Stromal cell of bone marrow (primary cell): ENCODE data around the gene NOS1AP.
A peak's percentile ranks its signal among the peaks of the same experiment; 100 is the strongest.

ENCODE experiments used
- DNase-seq: peaks from one replicate; pipeline ENCODE4 v3.0.0-alpha.2; 2012; ENCODE audit warnings: low read depth

Gene NOS1AP

DNA sequence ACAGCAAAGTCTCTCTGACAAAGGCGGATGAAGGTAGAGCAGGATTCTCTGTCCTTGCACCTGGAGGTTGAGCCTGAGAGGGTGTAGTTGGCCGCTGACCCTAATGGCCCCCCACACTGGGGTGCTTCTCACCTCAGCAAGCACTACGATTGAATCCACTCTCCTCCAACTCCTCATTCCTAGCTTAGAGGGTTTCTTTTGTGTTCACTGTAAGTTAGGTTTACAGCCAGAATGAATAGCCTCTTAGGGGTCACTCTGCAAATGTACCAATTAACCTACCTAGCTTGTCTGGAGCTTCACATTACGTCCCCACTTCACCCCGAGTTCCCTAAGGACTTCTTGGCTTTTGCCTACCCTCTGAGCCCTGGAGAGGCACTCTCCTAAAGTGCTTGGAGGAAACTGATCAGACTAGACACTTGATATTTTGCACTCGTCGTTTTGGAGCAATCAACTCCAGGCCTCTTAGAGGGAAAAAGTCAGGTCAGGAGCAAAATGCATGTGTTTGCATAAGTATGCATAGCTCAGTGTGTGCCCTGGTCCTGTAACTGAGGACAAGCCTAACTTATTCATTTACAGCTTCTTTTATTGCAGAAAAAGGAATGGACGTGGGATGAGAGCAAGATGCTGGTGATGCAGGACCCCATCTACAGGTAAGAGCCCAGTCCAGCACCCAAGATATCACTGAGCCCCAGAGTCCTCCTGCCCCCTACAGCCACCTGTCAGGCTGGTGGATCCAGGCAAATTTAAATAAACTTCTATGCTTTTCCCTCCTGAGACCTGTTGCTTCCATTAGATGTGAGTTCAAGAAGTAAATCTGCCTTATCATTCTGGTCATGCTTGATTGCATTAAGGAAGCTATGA, 230.8 kb downstream of the NOS1AP start:
- DNase-seq: no peak

DNA sequence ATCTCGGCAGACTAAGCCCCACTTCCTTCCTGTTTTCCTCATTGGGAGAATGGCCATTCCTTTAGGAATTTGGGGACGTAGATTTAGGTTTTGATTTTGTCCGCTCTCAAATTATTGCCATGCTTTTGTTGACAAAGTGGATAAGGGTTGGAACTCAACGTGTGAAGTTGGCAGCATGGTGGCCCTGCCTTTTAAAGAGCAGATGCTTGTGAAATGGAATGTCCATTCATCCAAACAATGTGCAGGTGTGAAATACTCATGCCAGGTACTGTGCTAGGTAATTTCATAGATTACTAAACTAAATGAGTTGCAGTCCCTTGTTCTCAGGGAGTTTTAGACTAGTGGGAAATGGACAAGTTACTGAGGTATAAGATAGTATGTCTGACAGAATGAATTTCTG, 232.2 kb downstream of the NOS1AP start:
- DNase-seq: no peak

DNA sequence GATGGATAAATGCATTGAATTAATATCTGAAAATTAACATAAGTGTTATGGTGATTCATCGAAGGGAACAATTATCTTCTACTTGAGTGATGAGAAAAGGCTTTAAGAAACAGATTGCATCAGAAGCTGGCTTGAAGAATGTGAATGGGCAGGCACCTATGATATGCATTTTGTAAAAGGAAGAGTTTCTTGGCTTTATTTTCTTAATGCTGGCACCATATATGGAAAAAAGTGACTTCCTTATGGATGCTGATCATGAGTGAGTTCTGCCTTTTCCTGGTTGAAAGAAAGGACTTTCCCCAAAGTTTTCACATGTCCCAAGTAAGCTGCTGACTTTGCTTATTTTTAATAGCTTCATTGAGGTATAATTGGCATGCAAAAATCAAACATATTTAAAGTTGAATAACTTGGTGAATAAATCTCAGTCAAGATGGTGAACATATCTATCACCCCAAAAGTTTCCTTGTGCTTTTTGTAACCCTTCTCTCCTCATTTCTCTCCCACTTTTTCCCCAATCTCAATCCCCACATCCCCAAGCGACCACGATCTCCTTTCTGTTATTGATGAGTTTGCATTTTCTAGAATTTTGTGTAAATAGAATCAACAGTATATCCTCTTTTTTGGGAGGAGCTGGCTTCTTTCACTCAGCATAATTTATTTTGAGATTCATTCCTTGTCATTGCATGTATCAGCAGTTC, 233.0 kb downstream of the NOS1AP start:
- no peak for DNase-seq

DNA sequence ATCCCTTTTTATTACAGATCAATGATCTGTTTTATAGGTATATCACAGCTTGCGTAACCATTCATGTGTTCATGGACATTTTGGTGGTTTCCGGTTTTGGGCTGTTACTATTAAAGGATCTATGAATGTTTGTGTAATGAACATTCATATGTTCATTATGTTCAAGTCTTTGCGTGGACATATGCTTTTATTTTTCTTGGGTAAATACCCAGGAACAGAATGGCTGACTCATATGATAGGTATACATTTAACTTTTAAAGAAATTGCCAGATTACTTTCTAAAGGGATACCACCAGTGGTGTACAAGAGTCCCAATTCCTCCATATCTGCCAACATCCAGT, 233.5 kb downstream of the NOS1AP start:
- no peak for DNase-seq

DNA sequence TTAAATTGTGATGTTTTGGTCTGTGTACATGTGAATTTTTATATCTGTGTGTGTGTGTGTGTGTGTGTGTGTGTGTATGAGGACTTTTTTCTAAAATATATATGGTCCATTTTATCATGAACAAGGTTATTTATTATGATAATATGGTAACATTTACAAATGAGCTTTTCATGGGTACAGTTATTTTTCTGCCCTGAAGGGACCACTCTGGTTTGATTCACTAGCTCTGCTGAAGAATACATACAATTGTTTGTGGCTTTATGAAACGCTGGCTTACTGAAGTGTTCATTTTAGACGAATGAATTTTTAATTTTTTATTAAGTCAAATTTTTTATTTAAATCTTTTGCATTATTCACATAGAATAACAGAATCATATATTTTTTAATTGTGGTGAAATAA, 235.2 kb downstream of the NOS1AP start:
- no peak for DNase-seq

DNA sequence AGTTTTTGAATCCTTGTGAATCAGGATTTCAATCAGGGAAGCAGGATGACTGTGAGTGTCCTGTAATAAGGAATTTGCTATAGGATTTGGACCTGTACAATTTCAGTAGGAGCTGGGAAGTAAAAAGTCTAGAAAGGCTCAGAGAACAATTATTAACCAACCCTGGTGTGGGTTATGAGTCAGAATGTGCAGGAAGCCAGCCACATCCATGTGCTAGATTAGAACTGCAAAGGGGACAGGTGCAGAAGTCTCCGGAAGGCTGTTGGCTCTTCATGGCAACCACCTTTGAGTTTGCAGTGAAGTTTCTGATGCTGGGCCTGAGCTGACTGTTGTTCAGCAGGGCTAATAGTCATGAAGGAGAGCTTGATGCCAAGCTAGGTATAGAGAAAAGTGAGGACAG, 236.5 kb downstream of the NOS1AP start:
- DNase-seq: no peak

DNA sequence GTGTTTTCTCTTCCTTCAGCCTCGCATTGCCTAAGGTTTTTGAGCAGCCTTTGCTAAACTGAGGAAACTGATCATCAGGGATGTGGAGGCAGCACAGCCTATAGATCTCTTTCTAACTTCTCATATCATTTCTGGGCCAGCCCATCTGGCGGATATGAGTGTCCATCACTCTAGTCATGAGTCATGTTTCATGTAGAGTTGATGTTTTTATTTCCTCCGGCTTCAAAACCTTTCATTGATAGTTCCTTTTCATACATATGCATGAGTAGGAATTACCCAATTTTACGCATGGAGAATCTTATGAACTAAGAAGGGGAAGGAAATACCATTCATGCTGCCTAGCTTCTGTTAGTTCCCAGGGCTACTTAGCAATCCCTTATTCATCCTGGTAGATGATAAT, 240.8 kb downstream of the NOS1AP start:
- DNase-seq: no peak

DNA sequence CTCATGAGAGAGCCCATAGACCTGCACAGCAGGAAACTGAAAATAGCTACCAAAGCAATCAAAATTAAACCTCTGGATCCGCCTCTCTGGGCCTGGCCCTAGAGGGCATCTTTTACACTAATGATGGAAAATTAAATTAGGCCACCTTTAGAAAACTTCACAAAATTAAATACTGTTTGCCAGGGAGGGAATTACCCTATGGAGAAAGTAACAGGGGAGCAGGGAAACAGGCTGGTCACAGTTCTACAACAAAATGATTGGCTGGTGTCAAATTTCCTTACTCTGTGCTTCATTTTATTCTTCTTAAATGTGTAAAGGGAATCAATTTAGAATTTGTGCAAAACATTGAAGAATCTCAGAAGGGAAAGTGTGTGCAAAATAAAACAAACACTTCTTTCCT, 244.7 kb downstream of the NOS1AP start:
- DNase-seq: no peak

DNA sequence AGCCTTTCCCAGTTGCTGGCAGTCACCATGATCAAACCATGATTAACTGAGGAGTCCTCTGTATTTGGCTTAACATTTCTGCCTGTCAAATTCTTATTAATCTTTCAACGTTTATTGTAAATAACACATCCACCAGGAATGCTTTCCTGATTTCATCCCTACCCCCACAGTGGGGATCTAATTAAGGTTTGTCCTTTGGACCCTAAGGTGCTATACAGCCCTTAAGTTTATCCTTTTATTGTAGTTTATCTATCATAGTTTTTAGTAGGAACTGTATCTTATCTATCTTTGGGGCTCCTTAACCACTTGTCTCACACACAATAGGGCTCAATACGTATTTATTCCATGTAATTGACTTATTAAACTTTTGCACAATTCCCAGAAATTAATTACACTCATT, 246.2 kb downstream of the NOS1AP start:
- DNase-seq: no peak

DNA sequence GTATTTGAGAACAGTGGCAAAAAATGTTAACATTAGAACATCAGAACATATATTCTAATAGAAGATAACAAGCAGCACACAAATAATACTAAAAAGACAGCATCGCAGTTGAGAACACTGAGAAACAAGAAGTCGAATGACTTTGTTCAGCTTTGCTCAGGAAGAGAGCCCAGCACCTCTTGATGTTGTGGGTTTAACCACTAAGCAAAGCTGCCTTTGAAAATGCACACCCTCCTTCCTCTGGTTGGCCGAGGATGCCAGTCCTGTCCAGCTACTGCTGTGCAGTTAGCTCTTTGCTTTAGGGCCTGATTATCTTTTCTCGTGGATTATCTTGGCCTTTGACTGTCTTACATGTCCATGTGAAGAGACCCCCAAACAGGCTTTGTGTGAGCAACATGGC, 246.7 kb downstream of the NOS1AP start:
- no peak for DNase-seq

DNA sequence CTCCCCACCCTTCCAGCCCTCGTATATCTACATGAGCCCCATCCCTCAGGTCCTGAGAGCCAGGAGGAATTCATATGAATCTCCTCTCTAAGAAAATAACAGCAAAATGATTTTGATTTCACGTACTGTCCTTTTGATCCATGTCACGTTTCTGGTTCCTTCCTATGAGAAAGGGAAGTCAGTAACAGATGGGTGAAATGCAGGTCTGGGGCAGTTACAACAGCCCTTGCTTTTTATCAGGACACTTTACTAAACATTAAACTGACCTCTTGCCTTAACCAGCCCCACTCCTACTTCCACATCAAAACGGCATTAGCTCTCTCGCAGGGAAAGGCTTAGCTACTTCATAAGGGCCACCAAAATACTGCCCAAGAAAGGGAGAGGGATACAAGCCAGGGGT, 248.1 kb downstream of the NOS1AP start:
- DNase-seq: no peak

DNA sequence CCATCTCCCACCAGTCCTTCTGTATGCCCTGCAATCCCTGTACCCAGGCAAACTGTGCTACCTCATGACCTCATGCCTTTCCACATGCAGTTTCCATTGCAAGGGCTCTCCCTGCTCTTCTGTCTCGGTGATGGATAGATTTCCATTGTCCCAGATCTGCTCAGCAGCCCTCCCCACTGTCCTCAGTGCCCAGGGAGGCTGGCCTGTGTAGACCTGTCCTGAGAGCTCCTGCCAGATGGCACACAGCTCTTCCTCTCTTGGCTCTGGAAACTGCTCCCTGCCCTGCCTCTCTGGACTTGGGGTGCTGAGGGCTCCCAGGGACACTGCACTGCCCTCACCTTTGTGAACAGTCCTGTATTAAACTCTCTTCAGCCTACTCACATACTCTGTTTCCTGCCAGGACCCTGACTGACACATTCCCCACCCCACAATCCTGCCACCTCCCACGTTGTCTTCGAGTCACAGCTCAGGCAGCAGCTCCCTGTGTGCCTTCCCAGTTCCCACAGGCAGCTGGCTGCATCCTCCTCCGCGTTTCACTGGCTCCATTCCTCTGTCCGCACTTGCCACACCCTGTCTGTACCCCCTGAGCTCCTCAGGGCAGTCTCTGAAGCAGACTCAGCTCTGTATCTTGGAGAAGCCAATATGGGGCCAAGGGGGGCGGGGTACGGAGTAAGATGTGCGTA, 250.1 kb downstream of the NOS1AP start:
- no peak for DNase-seq

DNA sequence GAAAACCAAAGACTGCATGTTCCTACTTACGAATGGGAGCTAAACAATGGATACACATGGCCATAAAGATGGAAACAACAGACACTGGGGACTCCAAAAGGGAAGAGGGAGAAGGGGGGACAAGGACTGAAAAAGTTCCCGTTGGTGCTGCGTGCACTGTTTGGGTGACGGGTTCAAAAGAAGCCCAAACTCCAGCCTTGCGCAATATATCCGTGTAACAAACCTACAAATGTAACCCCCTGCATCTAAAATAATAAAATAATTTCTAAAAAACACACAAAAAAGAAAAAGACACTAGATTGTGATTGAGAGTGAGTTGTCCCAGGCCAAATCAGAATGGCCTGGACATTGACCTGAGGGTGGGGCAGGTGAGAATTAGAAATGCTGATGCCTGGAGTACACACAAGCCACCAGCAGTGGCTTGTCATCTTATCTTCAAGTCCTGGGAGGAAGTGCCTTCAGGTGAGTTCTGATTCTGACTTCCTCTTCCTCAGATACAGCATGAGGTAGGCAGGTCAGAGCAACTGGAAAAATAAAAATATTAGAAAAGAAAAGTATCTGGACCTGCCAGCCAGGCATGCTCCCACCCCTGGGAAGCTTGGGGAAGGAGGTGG, 252.4 kb downstream of the NOS1AP start:
- no peak for DNase-seq

DNA sequence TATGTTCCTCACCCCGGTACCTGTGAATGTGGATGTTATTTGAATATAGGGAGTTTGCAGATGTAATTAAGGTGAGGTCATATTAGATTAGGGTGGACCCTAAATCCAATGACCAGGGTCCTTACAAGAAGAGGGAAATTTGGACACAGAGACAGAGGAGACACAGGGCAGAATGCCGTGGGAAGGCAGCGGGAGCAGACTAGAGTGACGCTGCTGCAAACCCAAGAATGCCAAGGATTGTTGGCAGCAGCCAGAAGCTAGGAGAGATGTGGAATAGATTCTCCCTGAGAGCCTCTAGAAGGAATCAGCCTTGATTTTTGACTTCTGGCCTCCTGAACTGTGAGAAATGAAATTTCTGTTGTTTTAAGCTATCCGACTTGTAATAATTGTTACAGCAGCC, 253.5 kb downstream of the NOS1AP start:
- DNase-seq: no peak

DNA sequence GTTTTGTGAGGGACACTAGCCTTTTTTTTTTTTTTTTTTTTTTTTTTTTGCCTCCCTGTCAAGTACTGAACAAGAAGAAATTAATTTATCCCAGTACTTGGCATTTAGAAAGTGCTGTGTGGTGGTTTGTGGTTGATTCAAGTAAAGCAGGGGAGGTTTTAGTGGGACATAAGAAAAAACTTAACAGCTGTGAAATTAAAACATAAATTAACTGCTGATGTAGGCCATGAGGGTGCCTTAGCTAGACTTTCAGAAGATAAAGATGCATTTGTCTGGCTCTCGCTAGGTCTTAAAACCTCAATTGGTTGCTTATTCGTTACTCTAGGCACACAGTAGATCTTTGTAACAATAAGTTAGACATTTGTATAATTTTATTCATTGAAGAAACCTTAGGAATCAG, 254.9 kb downstream of the NOS1AP start:
- DNase-seq: no peak

DNA sequence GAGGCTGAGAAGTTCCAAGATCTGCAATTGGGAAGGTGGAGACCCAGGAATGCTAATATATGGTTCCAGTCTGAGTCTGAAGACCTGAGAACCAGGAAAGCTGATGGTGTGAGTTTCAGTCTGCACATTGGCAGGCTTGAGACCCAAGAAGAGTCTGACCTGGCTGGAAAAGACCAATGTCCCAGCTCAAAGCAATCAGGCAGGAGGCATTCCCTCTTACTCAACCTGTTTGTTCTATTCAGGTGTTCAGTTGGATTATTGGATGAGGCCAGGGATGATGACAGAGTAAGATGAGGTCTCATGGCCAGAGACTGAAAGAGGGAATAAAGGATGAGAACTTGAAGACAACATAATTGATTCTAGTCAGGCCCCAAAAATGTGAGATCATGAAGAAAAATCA, 257.1 kb downstream of the NOS1AP start:
- no peak for DNase-seq

DNA sequence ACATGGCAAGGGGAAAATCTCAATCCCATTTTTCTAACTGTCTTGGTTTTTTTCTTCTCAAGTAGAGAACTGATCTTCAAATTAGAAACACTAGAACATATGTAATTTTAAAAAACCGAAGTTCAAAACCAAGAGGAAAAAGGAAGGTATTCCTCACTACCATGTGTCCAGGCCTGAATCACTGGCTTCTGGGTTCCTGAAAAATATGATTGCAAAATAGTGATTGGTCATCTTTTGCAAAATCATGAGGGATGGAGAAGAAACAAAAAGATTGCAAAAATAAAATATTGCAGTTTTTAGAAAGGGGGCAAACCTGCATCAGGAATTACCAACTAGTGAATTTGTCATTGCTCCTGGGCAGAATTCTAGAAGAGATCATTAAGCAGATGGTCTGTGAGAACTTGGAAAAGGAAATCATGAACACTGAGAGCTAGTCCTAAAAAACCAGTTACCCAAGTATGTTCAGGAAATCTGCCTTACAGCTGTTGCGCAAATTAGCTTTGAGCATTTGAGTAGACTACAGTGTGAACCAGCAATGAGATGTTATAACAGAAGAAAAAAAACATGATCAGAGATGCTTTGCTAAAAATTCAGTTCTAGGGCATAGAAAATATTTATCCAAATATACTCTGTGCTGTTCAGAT, 257.8 kb downstream of the NOS1AP start:
- peak; percentile 24 for DNase-seq

DNA sequence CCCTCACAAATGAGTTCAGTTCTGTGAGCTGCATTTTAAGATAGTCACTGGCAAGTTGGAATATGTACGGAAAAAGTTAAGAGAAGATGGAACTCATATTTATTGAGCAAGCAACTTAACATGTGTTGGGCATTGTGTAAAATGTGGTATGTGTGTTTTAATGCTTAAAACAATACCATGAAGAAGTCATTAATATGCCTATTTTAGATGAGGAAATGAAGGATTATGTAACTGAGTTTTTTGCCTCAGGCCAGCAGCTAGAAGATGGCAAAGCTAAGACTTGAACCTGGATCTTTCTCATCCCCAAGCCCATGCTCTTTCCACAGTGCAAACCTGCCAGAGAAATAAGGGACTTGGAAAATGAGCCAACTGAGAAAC, 258.3 kb downstream of the NOS1AP start:
- no peak for DNase-seq

DNA sequence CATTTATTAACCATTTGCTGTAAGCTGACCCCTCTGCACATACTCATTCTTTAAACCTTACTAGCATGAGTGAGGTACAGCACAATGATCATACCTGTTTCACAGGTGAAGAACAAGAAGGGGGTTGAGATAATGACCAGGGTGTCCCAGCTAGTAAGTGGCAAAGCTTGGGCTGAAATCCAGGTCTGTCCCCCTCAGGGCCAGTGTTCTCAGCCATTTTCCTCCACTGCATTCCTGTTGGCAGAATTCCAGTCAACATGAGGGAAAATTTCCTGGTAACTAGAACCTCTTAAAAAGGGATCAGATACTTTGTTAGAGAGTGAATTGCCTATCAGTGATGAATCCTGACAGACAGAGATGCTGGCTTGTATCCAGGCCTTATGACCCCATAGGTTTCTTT, 259.0 kb downstream of the NOS1AP start:
- no peak for DNase-seq

DNA sequence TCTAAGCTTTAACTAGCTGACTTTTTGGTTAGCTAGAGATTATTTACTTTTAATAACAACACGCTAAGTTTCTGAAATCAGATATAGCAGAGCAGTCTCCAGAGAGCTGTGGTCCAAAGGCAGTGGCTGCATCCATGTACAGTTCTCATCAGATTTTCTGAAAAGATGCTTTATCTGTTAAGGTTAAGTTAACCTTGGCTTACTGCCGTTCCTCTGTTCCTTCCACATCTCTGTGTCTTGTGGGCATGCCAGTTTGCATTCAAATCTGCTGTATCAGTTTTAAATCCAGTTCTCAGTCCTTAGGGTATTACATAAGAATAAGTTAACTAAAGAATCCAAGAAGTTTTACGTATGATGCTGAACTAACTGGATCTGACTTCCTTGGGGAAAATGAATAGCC, 260.3 kb downstream of the NOS1AP start:
- DNase-seq: peak; percentile 49

DNA sequence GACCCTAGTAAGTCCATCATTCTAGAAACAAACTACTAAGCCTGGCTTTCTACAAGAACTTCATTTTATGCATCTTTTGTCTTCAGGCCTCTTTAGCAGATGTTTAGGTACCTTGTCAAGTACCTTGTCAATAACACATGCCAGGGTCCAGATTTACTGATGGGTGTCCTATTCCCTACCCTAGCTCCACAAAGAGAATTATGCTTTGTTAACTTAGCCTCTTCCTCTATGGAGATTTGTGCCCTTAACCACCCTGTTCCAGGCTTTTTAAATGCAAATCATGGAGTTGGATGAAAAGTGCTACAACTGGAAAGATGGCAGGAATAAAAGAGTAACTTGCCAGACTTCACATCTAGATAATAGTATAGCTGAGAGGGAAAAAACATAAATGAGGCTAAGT, 264.5 kb downstream of the NOS1AP start:
- no peak for DNase-seq

DNA sequence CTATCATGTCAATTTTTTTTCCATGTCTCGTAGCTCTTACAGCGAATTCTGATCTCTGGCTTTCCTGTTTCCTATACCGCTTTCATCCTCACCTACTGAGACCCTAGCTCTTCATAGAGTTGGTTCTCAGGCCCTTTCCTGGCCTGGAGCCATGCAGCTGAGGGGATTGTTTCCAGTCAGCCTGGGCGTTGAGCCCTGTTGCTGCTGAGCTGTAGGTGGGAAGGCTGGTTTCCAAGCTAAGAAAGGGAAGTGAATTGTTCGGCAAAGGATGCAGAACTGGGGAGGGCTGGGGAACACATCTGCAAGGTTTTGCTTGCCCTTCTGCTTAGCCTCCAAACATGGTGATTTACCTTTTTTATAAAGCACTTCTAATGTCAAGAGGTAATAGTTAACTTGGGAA, 265.6 kb downstream of the NOS1AP start:
- DNase-seq: no peak
